AG09319 (cell line): ENCODE measurements around the gene PAK2.
"Not testable (repeated sequence)": the region's sequence is repeated elsewhere in the genome, so short reads cannot be mapped to it uniquely, and the experiment has no call there.

ENCODE experiments used
- DNase-seq: peaks from one replicate; pipeline ENCODE4 v3.0.0-alpha.2; 2010; ENCODE audit warnings: low read depth; ENCODE audit errors: extremely low read depth
- CTCF ChIP-seq: IDR thresholded peaks from 2 replicates; pipeline ENCODE4 v1.5.1; 2011; ENCODE audit warnings: low read depth, mild to moderate bottlenecking, inconsistent platforms, low read length, moderate library complexity

The PAK2 gene

GRCh38 chr3:196867507-196868296 is 128.0 kb downstream of the PAK2 start, which contains the start of gene SENP5:
SENP5 (plus strand) TSS chr3:196867920; CDS start chr3:196885182, 17,262 bp downstream.
- TF ChIP-seq CTCF, result no peak
- peak; percentile 63 for DNase-seq

GRCh38 chr3:196868297-196868661 is 128.6 kb downstream of the PAK2 start:
- DNase-seq, result no peak
- no peak; the same call in 1 of the 2 replicates for TF ChIP-seq CTCF

- no peak for DNase-seq
- TF ChIP-seq CTCF, result no peak
Observed at GRCh38 chr3:196872316-196872715, 132.7 kb downstream of the PAK2 start.

- not testable (repeated sequence) for DNase-seq
Observed at GRCh38 chr3:196874511-196875094, 134.9 kb downstream of the PAK2 start.

GRCh38 chr3:196875258-196875657 is 135.6 kb downstream of the PAK2 start:
- TF ChIP-seq CTCF, result no peak
- no peak for DNase-seq
